Measurements from ENCODE around the gene ILKAP. TPM values are rescaled to one million over a fixed set of nuclear protein-coding genes. Genes with fewer than 3 reads are reported as not detected.

ILKAP gene
- total RNA-seq, 1 experiment from 2014 or later = 49.9 TPM

- H3K36me3 ChIP-seq (ENCODE audit: control insufficient read depth, insufficient read depth, low read length) = no peaks in the 10 kb centered on the region
- H3K27me3 ChIP-seq (ENCODE audit: control insufficient read depth, insufficient read depth, low read length) = no peaks in the 10 kb centered on the region
- TF ChIP-seq POLR2AphosphoS5 (IDR thresholded peaks at IDR 0.05; ENCODE audit: low read depth, low read length) (no peak), CTCF (IDR thresholded peaks at IDR 0.05) (no peak), REST (IDR thresholded peaks at IDR 0.05; ENCODE audit: insufficient read depth in 1 of 2, low read depth in 2 of 2, low read length in 1 of 2) (no peak), SIN3A (IDR thresholded peaks at IDR 0.05; ENCODE audit: borderline replicate concordance, insufficient read depth, low read depth, low read length) (no peak), TCF7L2 (IDR thresholded peaks at IDR 0.05; ENCODE audit: low read depth, low read length) (no peak)
- intact Hi-C loops (cut with micrococcal nuclease; ENCODE audit: unreplicated experiment) (no loop called here), in situ Hi-C loops (cut with HindIII; ENCODE audit: low pct_unique_long_range_greater_than_20kb, low sequenced_read_pairs) (no loop called here)
- ATAC-seq = no peak
- no peaks in the 10 kb centered on the region for H3K9me3 ChIP-seq (ENCODE audit: control insufficient read depth, insufficient read depth, low read depth, low read length)
- no peak for DNase-seq (ENCODE audit: low read depth, low spot score)
- BruUV-seq (replicated peaks) = no TSS peak
- ChIA-PET POLR2A (no interaction called here), CTCF (interaction anchor here (0.6 to 1.6 kb wide), 2 partner anchors 11 to 37 kb away, joined by 6 to 7 read pairs; no protein-coding TSS in a partner anchor)
- H3K4me1 ChIP-seq (ENCODE audit: control insufficient read depth, insufficient read depth, low read length) = peaks cover 32% of the 10 kb centered on the region
- H3K4me3 ChIP-seq (ENCODE audit: low read depth in 2 of 2, low read length in 2 of 2) = no peak within 1 kb of the TSS
- no peak within 1 kb of the TSS for H3K27ac ChIP-seq (ENCODE audit: low read length)
Observed at GRCh38 chr2:238138331-238139195, 64.9 kb downstream of the ILKAP start, which contains the start of gene KLHL30. Gene KLHL30, plus strand, starts transcription at chr2:238138668. Its CDS starts 2,087 bp downstream, at chr2:238140755.

- no peak overlapping the region for H3K4me3 ChIP-seq (ENCODE audit: low read depth in 2 of 2, low read length in 2 of 2)
- intact Hi-C loops (cut with micrococcal nuclease; ENCODE audit: unreplicated experiment) (no loop called here), in situ Hi-C loops (cut with HindIII; ENCODE audit: low pct_unique_long_range_greater_than_20kb, low sequenced_read_pairs) (no loop called here)
- no peak for DNase-seq (ENCODE audit: low read depth, low spot score)
- CTCF ChIA-PET = interaction anchor here (0.6 to 1.6 kb wide), 2 partner anchors 10 to 36 kb away, joined by 6 to 7 read pairs; no protein-coding TSS in a partner anchor
- no peaks in the 10 kb centered on the region for H3K36me3 ChIP-seq (ENCODE audit: control insufficient read depth, insufficient read depth, low read length)
- ATAC-seq = no peak
- no peaks in the 10 kb centered on the region for H3K27me3 ChIP-seq (ENCODE audit: control insufficient read depth, insufficient read depth, low read length)
- H3K4me1 ChIP-seq (ENCODE audit: control insufficient read depth, insufficient read depth, low read length) = peaks cover 25% of the 10 kb centered on the region
- POLR2A ChIA-PET = interaction anchor here (0.6 kb wide), 1 partner anchor 232 kb away, joined by 7 read pairs; no protein-coding TSS in a partner anchor
- no peaks in the 10 kb centered on the region for H3K9me3 ChIP-seq (ENCODE audit: control insufficient read depth, insufficient read depth, low read depth, low read length)
- no peak overlapping the region for H3K27ac ChIP-seq (ENCODE audit: low read length)
- no TSS peak for BruUV-seq (replicated peaks)
- TF ChIP-seq TCF7L2 (IDR thresholded peaks at IDR 0.05; ENCODE audit: low read depth, low read length) = no peak
- no peak for TF ChIP-seq SIN3A (IDR thresholded peaks at IDR 0.05; ENCODE audit: borderline replicate concordance, insufficient read depth, low read depth, low read length)
- TF ChIP-seq POLR2AphosphoS5 (IDR thresholded peaks at IDR 0.05; ENCODE audit: low read depth, low read length) = no peak
- no peak for TF ChIP-seq CTCF (IDR thresholded peaks at IDR 0.05)
- no peak for TF ChIP-seq REST (IDR thresholded peaks at IDR 0.05; ENCODE audit: insufficient read depth in 1 of 2, low read depth in 2 of 2, low read length in 1 of 2)
Observed at GRCh38 chr2:238137885-238138284, 65.6 kb downstream of the ILKAP start.

Data from Panc1 (cell line).